Lower lobe of right lung (tissue), 2 donors: ENCODE measurements around the gene TBC1D14. TPM values are rescaled to one million over a fixed set of nuclear protein-coding genes. Genes with fewer than 3 reads are reported as not detected.

Experiments used
- ATAC-seq, 2 donors: fragments of 200-7000 bp; cut with Tn5 transposase; one replicate each; pipeline ENCODE4 v1.9.1; 2020 to 2022; ENCODE audit warnings: mild to moderate bottlenecking in 2 of 2, moderate library complexity in 2 of 2
- DNase-seq: peaks from one replicate; pipeline ENCODE4 v3.0.0-alpha.2; 2020
- H3K27ac ChIP-seq: fragments of 200-600 bp; one replicate; pipeline ENCODE4 v1.8.0; 2022
- H3K27me3 ChIP-seq: fragments of 200-600 bp; one replicate; pipeline ENCODE4 v1.8.0; 2022; ENCODE audit warnings: low read depth
- H3K36me3 ChIP-seq: fragments of 200-600 bp; one replicate; pipeline ENCODE4 v1.8.0; 2022; ENCODE audit warnings: mild to moderate bottlenecking
- H3K4me1 ChIP-seq: fragments of 200-600 bp; one replicate; pipeline ENCODE4 v1.8.0; 2022
- H3K4me3 ChIP-seq: fragments of 200-600 bp; one replicate; pipeline ENCODE4 v1.8.0; 2022; ENCODE audit warnings: mild to moderate bottlenecking
- H3K9me3 ChIP-seq: fragments of 200-600 bp; one replicate; pipeline ENCODE4 v1.8.0; 2022
- CTCF ChIP-seq: fragments of 200-600 bp; IDR thresholded peaks from one replicate; pipeline ENCODE4 v1.8.0; 2022; ENCODE audit warnings: antibody characterized with exemption, mild to moderate bottlenecking
- intact Hi-C: fragments of 100-400 bp; cut with DNase I; formaldehyde crosslinking; loops from one replicate; pipeline ENCODE4 v1.11.0; 2022
- total RNA-seq: library from RNA; stranded (reverse); fragmentation: NEBNext Ultra II Directional; extraction: Animal tissue kit (Norgen Biotek cat#: 25700); gene quantifications from one replicate; pipeline ENCODE4 v1.2.1, GENCODE V29; 2021
- donor health status: DM: no; HTN: yes; CAD: no; lungs with severe emphysema.

Gene TBC1D14
- total RNA-seq, 1 donor from 2014 or later, result 60.7 TPM

GRCh38 chr4:6916587-6917460, 7.2 kb downstream of the TBC1D14 start:
- peak; percentile 76 for DNase-seq
- H3K27ac ChIP-seq, result peak overlapping the region; percentile 84
- no peaks in the 10 kb centered on the region for H3K36me3 ChIP-seq
- intact Hi-C loops, result no loop called here
- TF ChIP-seq CTCF, result no peak
- peak overlapping the region; percentile 11 for H3K4me3 ChIP-seq
- ATAC-seq, result peak; percentile 36 to 43
- H3K27me3 ChIP-seq, result no peaks in the 10 kb centered on the region
- H3K4me1 ChIP-seq, result peaks cover 74% of the 10 kb centered on the region
- H3K9me3 ChIP-seq, result no peaks in the 10 kb centered on the region

GRCh38 chr4:6917461-6918271, 8.0 kb downstream of the TBC1D14 start:
- intact Hi-C loops, result no loop called here
- ATAC-seq, result peak; percentile 87 to 89
- peak; percentile 67 for TF ChIP-seq CTCF
- Histone ChIP-seq H3K36me3 (no peaks in the 10 kb centered on the region), H3K27me3 (no peaks in the 10 kb centered on the region), H3K4me3 (peak overlapping the region; percentile 11), H3K4me1 (peaks cover 71% of the 10 kb centered on the region), H3K27ac (peak overlapping the region; percentile 84), H3K9me3 (no peaks in the 10 kb centered on the region)
- peak; percentile 93 for DNase-seq

GRCh38 chr4:6918338-6918737, 8.7 kb downstream of the TBC1D14 start:
- peak overlapping the region; percentile 84 for H3K27ac ChIP-seq
- intact Hi-C loops, result no loop called here
- H3K4me3 ChIP-seq, result no peak overlapping the region
- no peaks in the 10 kb centered on the region for H3K27me3 ChIP-seq
- no peak for DNase-seq
- H3K36me3 ChIP-seq, result peaks cover 4% of the 10 kb centered on the region
- ATAC-seq, result no peak
- peaks cover 68% of the 10 kb centered on the region for H3K4me1 ChIP-seq
- no peak for TF ChIP-seq CTCF
- no peaks in the 10 kb centered on the region for H3K9me3 ChIP-seq

GRCh38 chr4:6920171-6920570, 10.5 kb downstream of the TBC1D14 start:
- Histone ChIP-seq H3K9me3 (no peaks in the 10 kb centered on the region), H3K27me3 (no peaks in the 10 kb centered on the region), H3K36me3 (peaks cover 17% of the 10 kb centered on the region), H3K27ac (peak overlapping the region; percentile 84), H3K4me1 (peaks cover 68% of the 10 kb centered on the region), H3K4me3 (no peak overlapping the region)
- no peak for TF ChIP-seq CTCF
- DNase-seq (peak; percentile 83), ATAC-seq (peak; percentile 79 to 83)
- intact Hi-C loops, result no loop called here

- Histone ChIP-seq H3K9me3 (no peaks in the 10 kb centered on the region), H3K4me3 (no peak overlapping the region), H3K36me3 (peaks cover 17% of the 10 kb centered on the region), H3K4me1 (peaks cover 58% of the 10 kb centered on the region), H3K27me3 (no peaks in the 10 kb centered on the region), H3K27ac (no peak overlapping the region)
- DNase-seq (no peak), ATAC-seq (no peak)
- intact Hi-C loops, result no loop called here
- TF ChIP-seq CTCF, result no peak
Observed at GRCh38 chr4:6923507-6923906, 13.9 kb downstream of the TBC1D14 start.
